ENCODE data around the gene CTIF. TPM values are rescaled to one million over a fixed set of nuclear protein-coding genes. Genes with fewer than 3 reads are reported as not detected.

The CTIF gene
- total RNA-seq, 2 donors from 2014 or later = 6.1 to 7.3 TPM

DNA sequence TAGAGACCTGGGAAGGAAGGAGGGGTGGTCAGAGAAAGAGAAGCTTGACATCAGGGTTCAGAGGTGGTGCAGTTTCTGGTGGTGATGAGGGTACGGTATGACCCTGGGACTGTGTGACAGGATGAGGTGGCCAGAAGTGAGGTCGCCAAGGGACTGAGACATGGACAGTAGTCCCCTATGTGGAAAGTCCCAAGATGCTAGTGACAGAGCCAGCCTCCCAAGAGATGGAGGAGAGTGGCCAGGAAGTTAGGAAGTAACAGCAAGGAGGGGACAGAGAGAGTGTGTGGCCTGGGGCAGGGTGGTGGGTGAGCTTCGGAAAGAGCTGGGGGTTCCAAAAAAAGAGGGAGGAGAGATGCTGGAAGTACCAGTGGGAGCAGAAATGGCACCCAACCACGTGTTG lies 345.9 kb downstream of the CTIF start:
- peak overlapping the region; percentile 89 for H3K27ac Mint-ChIP-seq
- peaks cover 14% of the 10 kb centered on the region for H3K4me1 Mint-ChIP-seq
- peaks cover 3% of the 10 kb centered on the region for H3K36me3 Mint-ChIP-seq (ENCODE audit: low read depth)
- DNase-seq (no peak), ATAC-seq (no peak)
- no peaks in the 10 kb centered on the region for H3K9me3 ChIP-seq (ENCODE audit: control insufficient read depth, low read length, poor library complexity, severe bottlenecking)
- H3K27me3 Mint-ChIP-seq = no peaks in the 10 kb centered on the region
- no peak overlapping the region for H3K4me3 Mint-ChIP-seq

GRCh38 chr18:48885266-48885923 lies 346.6 kb downstream of the CTIF start:
- peaks cover 9% of the 10 kb centered on the region for H3K4me1 Mint-ChIP-seq
- DNase-seq (no peak), ATAC-seq (no peak)
- peak overlapping the region; percentile 89 for H3K27ac Mint-ChIP-seq
- no peak overlapping the region for H3K4me3 Mint-ChIP-seq
- peaks cover 3% of the 10 kb centered on the region for H3K36me3 Mint-ChIP-seq (ENCODE audit: low read depth)
- H3K27me3 Mint-ChIP-seq = no peaks in the 10 kb centered on the region
- no peaks in the 10 kb centered on the region for H3K9me3 ChIP-seq (ENCODE audit: control insufficient read depth, low read length, poor library complexity, severe bottlenecking)

- H3K9me3 ChIP-seq (ENCODE audit: control insufficient read depth, low read length, poor library complexity, severe bottlenecking) = no peaks in the 10 kb centered on the region
- ATAC-seq (no peak), DNase-seq (no peak)
- H3K27ac Mint-ChIP-seq = peak overlapping the region; percentile 89
- no peak overlapping the region for H3K4me3 Mint-ChIP-seq
- H3K27me3 Mint-ChIP-seq = no peaks in the 10 kb centered on the region
- H3K36me3 Mint-ChIP-seq (ENCODE audit: low read depth) = peaks cover 3% of the 10 kb centered on the region
- peaks cover 8% of the 10 kb centered on the region for H3K4me1 Mint-ChIP-seq
Observed at GRCh38 chr18:48885924-48886400, 347.1 kb downstream of the CTIF start.

DNA sequence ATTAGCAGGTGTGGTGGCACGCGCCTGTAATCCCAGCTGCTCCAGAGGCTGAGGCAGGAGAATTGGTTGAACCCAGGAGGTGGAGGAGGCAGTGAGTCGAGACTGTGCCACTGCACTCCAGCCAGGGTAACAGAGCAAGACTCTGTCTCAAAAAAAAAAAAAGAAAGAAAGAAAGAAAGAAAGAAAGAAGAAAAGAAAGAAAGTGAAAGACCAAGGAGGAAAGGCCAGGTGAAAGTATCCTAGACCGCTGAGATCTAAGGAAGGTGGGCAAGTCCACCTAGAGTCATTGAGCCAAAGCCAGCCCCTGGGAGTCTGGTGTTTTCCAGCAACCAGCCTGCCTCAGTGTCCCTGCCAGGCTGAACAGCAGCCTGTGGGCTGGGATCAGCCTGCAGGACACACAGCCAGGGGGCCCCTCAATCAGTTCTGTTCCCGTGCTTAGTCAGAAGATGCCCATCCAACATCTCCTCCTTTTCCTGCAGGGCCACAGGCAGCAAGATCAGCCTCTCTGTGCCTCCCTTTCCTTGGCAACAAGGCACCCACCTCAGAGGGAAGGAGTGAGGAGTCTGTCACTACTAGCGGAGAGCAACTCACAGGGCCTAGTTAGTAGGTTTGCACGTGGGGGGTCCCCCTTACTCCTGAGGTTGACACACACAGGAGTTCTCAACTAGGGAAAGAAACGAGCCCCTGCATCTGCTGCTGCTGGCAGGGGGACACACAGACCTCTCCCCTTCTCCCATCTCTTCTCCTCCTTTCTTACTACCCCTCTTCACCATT lies 347.9 kb downstream of the CTIF start:
- peak overlapping the region; percentile 89 for H3K27ac Mint-ChIP-seq
- no peak for ATAC-seq
- H3K27me3 Mint-ChIP-seq = no peaks in the 10 kb centered on the region
- peaks cover 8% of the 10 kb centered on the region for H3K4me1 Mint-ChIP-seq
- no peak overlapping the region for H3K4me3 Mint-ChIP-seq
- no peak for DNase-seq
- no peaks in the 10 kb centered on the region for H3K9me3 ChIP-seq (ENCODE audit: control insufficient read depth, low read length, poor library complexity, severe bottlenecking)
- H3K36me3 Mint-ChIP-seq (ENCODE audit: low read depth) = peaks cover 3% of the 10 kb centered on the region

GRCh38 chr18:48887294-48887904 lies 348.6 kb downstream of the CTIF start:
- Mint-ChIP-seq H3K4me3 (no peak overlapping the region), H3K36me3 (ENCODE audit: low read depth) (peaks cover 3% of the 10 kb centered on the region), H3K4me1 (peaks cover 8% of the 10 kb centered on the region), H3K27ac (peak overlapping the region; percentile 89), H3K27me3 (no peaks in the 10 kb centered on the region)
- H3K9me3 ChIP-seq (ENCODE audit: control insufficient read depth, low read length, poor library complexity, severe bottlenecking) = no peaks in the 10 kb centered on the region
- no peak for ATAC-seq
- no peak for DNase-seq

- H3K27me3 Mint-ChIP-seq = no peaks in the 10 kb centered on the region
- no peak for ATAC-seq
- H3K4me1 Mint-ChIP-seq = peaks cover 8% of the 10 kb centered on the region
- H3K27ac Mint-ChIP-seq = peak overlapping the region; percentile 89
- no peak overlapping the region for H3K4me3 Mint-ChIP-seq
- peaks cover 3% of the 10 kb centered on the region for H3K36me3 Mint-ChIP-seq (ENCODE audit: low read depth)
- no peak for DNase-seq
- H3K9me3 ChIP-seq (ENCODE audit: control insufficient read depth, low read length, poor library complexity, severe bottlenecking) = no peaks in the 10 kb centered on the region
Observed at GRCh38 chr18:48887905-48888772, 349.3 kb downstream of the CTIF start.

- peaks cover 11% of the 10 kb centered on the region for H3K4me1 Mint-ChIP-seq
- H3K9me3 ChIP-seq (ENCODE audit: control insufficient read depth, low read length, poor library complexity, severe bottlenecking) = no peaks in the 10 kb centered on the region
- no peak for ATAC-seq
- H3K27me3 Mint-ChIP-seq = no peaks in the 10 kb centered on the region
- H3K36me3 Mint-ChIP-seq (ENCODE audit: low read depth) = peaks cover 3% of the 10 kb centered on the region
- DNase-seq = no peak
- H3K27ac Mint-ChIP-seq = no peak overlapping the region
- H3K4me3 Mint-ChIP-seq = no peak overlapping the region
Observed at GRCh38 chr18:48888773-48889080, 349.9 kb downstream of the CTIF start.

DNA sequence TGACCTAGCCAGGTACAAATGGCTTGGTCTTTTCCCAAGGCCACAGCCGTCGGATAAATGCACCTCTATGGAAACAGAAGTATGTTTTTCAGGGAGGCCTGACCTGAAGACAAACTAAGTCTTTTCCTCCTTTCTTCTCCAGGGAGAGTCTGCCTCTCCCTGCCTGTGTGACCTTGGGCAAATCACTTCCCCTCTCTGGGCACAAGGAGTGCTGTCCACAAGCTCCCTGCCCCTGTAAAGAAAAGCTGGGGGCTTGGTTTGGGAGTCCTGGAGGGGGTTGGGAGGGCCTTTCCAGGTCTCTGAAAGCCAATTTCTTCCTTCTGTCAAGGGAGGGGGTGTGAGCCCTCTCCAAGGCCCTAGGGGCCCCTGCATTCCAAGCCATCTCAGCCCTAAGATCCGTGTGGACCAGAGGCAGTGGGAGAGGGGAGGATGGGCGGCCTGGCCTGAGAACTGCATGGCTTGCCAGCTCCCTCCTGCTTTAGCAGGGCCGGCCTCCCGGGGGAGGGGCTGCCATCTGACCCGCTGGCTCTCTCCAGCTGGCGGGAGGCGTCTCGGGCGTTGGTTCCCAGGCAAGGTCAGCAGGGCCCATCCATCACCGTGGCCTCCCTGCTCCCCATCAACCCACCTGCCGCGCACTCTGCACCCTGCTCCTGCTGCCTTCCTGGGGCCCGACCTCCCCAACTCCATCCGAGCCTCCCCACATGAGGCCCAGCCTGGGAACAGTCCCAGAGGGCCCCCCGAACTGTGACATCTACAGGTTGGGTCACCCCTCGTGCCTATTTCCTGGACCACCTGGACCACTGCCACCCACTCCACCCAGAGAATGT lies 350.5 kb downstream of the CTIF start:
- no peaks in the 10 kb centered on the region for H3K27me3 Mint-ChIP-seq
- DNase-seq (no peak), ATAC-seq (no peak)
- peaks cover 11% of the 10 kb centered on the region for H3K4me1 Mint-ChIP-seq
- H3K4me3 Mint-ChIP-seq = no peak overlapping the region
- H3K36me3 Mint-ChIP-seq (ENCODE audit: low read depth) = peaks cover 3% of the 10 kb centered on the region
- no peaks in the 10 kb centered on the region for H3K9me3 ChIP-seq (ENCODE audit: control insufficient read depth, low read length, poor library complexity, severe bottlenecking)
- H3K27ac Mint-ChIP-seq = no peak overlapping the region

- H3K27ac Mint-ChIP-seq = peak overlapping the region; percentile 59
- H3K4me3 Mint-ChIP-seq = no peak overlapping the region
- peaks cover 12% of the 10 kb centered on the region for H3K4me1 Mint-ChIP-seq
- H3K9me3 ChIP-seq (ENCODE audit: control insufficient read depth, low read length, poor library complexity, severe bottlenecking) = no peaks in the 10 kb centered on the region
- H3K36me3 Mint-ChIP-seq (ENCODE audit: low read depth) = no peaks in the 10 kb centered on the region
- no peaks in the 10 kb centered on the region for H3K27me3 Mint-ChIP-seq
- ATAC-seq (no peak), DNase-seq (no peak)
Observed at GRCh38 chr18:48889981-48890762, 351.3 kb downstream of the CTIF start.

DNA sequence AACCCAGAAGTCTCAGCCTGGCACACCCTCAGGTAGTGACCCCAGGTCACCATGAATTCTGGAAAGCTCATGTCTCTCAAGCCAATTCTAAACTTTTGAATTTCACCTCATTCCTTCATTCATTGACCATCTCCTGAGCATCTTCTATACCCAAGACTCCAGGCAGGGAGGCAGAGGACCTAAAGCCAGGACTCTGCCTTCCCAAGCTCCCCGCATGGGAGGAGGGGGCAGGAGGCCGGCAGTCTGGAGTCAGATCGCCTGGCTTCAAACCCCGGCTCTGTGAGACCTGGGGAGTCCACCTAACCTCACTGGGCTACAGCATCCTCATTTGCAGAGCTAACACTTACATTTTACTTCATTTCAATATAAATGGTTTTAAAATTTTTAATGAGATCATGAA lies 352.9 kb downstream of the CTIF start:
- no peaks in the 10 kb centered on the region for H3K36me3 Mint-ChIP-seq (ENCODE audit: low read depth)
- H3K27ac Mint-ChIP-seq = no peak overlapping the region
- DNase-seq (no peak), ATAC-seq (no peak)
- H3K27me3 Mint-ChIP-seq = no peaks in the 10 kb centered on the region
- H3K4me1 Mint-ChIP-seq = peaks cover 15% of the 10 kb centered on the region
- no peaks in the 10 kb centered on the region for H3K9me3 ChIP-seq (ENCODE audit: control insufficient read depth, low read length, poor library complexity, severe bottlenecking)
- H3K4me3 Mint-ChIP-seq = no peak overlapping the region

DNA sequence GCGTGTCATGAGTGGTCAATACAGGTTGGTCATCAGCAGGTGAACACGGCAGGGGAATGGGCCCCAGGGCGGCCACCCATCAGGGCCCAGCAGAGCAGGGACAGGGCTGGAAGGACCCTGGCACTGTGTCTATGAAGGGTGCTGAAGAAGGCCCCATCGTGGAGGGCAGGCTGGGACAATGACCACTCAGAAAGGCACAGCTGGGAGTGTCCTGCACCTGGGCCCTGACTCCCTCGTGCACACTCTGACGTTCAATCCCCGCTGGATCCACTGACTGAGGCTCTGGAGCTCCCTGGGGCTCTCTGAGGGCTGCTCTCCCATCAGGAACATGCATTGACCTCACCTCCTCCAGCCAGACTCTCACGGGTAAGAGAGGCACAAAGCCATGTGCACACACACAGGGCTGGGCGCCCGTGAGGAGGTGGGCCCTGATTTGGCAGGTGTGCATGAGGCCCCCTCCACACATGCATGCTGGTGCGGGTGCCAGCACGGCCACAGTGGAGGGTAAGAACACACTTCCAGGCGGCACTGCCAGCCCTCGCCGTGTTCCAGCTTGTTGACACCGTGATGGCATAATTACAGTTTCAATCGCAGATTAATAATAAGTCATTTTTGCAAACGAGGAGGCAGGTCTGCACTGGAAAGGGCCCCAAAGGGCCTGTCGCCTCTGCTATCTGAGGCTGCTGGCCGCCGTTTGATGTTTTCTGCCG lies 353.5 kb downstream of the CTIF start:
- Mint-ChIP-seq H3K27ac (no peak overlapping the region), H3K27me3 (no peaks in the 10 kb centered on the region), H3K4me3 (no peak overlapping the region), H3K36me3 (ENCODE audit: low read depth) (no peaks in the 10 kb centered on the region), H3K4me1 (peaks cover 17% of the 10 kb centered on the region)
- ATAC-seq = no peak
- H3K9me3 ChIP-seq (ENCODE audit: control insufficient read depth, low read length, poor library complexity, severe bottlenecking) = no peaks in the 10 kb centered on the region
- no peak for DNase-seq

Measured in T-helper 17 cell (primary cell).